HG02938 (cell line): ENCODE measurements around the gene EVI5.
"Not testable (repeated sequence)": the region's sequence is repeated elsewhere in the genome, so short reads cannot be mapped to it uniquely, and the experiment has no call there.

ENCODE experiments used
- ATAC-seq: cut with Tn5 transposase; IDR thresholded peaks from one replicate; pipeline ENCODE4 v1.9.1; 2021; ENCODE audit warnings: mild to moderate bottlenecking, moderate library complexity; ENCODE audit not compliant: unreplicated experiment

The EVI5 gene

DNA sequence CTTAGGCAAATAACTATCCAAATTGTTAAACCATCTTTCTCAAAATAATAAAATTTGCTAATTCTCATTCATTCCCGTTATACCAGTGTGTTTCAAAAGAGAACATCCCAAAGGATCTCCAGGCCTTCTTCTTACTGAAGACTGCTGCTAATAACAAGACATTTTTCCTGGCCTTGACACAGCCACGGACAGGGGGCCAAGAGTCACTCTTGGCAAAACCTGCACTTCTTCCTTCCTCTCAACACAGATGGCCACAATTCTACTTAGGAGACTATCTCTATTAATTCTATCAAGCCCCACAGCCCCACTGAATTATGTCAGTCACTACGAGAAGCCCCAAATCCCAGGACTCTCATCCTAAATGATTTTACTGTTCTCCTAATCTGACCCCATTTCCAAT is 86.0 kb downstream of the EVI5 start:
- no peak for ATAC-seq

GRCh38 chr1:92695104-92695503 is 89.8 kb downstream of the EVI5 start:
- no peak for ATAC-seq

DNA sequence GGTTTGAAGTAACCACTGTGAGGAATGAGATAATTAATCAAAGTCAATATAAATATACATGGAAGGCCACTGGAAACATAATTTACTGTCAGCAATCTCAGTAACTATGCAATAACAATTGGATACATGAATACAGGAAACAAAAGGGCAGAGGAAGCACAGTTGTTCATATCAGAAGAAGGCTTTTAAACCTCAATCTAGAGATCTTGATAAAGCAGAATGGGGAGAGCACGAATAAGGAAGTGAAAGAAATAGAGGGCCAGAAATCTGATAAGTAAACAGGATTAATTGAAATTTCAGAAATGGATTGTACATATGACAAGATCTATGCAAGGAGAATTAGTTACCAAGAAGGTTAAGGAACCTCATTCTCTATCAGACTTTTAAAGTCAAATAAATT is 93.0 kb downstream of the EVI5 start:
- ATAC-seq: no peak

GRCh38 chr1:92690212-92690906 is 94.5 kb downstream of the EVI5 start:
- ATAC-seq: no peak

DNA sequence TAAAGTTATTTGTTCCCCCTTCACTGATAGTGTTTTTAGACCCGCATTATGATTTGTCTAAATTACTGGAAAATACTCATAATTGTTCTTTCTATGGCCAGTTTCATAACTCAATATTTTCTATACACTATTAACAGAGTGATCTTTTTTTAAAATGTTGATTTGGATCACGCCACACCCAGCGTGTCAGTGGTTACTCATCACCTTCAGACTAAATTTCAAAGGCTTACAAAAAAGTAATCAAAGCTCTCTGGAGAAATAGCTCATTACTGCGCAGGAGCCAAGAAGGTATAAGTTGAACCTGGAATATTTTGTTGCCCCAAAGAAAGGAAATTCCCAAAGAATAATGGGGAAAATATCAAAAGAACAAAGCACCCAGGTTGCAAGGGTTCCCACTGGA is 104.9 kb downstream of the EVI5 start:
- no peak for ATAC-seq

DNA sequence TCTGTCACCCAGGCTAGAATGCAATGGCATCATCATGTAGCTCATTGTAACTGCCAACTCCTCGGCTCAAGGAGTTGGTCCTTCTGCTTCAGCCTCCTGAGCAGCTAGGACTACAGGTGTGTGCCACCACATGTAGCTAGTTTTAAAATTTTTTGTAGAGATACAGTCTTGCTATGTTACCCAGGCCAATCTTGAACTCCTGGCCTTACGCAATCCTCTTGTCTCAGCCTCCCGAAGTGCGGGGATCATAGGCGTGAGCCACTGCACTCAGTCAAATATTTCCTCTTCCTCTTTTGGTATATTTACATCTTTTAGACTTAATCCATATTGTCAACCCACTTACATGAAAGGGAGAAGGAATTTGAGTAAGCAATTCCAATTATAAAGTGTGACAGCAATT is 121.1 kb downstream of the EVI5 start:
- ATAC-seq: no peak

- no peak for ATAC-seq
Measured at GRCh38 chr1:92662048-92662447, 122.9 kb downstream of the EVI5 start.

DNA sequence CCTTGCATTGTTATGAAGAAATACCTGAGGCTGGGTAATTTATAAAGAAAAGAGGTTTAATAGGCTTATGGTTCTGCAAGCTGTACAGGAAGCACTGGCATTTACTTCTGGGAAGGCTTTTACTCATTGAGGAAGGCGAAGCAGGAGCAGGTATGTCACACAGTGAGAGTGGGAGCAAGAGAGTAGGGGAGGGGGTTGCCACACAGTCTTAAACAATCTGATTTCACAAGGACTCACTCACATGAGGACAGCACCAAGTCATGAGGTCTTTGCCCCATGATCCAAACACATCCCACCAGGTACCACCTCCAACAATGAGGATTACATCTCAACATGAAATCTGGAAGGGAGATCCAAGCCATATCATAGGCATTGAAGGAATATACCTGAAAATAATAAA is 127.2 kb downstream of the EVI5 start:
- no peak for ATAC-seq

GRCh38 chr1:92655197-92655801 is 129.6 kb downstream of the EVI5 start:
- no peak for ATAC-seq

DNA sequence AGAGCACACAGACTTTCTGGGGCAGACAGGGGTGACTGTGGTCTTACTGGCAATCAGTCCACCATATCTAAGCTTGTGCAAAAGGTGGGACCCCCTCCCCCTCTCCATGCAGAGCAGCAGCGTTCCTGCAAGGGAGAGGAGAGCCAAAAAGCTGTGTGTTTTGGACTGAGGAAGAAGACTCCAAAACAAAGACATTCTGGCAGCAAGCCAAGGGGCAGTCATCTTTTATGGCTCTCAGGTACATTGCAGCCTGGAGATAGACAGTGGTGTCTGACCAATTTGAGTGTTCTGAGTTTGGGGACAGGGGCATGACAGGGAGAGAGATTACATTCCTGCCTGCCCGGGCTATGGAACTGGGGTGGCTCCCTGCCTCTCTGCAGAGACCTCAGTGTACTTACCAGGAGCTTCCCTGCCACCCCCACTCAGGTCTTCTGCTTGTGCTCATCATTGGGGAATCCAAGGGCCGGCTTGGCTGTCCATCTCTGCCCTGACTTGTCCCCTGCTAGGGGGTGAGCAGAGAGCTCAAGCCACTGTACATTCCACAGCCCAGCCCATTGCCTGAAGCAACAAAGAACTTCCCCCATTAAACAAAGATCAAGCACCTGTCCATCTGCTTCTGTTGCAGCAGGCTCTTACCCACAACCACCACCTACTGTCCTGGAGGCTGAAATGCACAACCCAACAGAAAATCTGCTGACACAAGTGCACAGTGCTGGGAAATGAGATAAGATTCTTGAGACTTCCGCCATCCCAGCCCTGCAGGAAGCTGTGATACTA is 131.1 kb downstream of the EVI5 start:
- no peak for ATAC-seq

- not testable (repeated sequence) for ATAC-seq
Measured at GRCh38 chr1:92640686-92641085, 144.2 kb downstream of the EVI5 start.

- no peak for ATAC-seq
Measured at GRCh38 chr1:92638498-92638897, 146.4 kb downstream of the EVI5 start.

DNA sequence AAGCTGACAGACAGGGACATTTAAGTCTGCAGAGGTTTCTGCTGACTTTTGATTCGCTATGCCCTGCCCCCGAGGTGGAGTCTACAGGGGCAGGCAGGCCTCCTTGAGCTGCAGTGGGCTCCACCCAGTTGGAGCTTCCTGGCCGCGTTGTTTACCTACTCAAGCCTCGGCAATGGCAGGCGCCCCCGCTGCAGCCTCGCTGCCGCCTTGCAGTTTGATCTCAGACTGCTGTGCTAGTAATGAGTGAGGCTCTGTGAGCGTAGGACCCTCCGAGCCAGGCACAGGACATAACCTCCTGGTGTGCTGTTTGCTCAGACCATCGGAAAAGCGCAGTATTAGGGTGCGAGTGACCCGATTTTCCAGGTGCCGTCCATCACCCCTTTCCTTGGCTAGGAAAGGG is 149.7 kb downstream of the EVI5 start:
- not testable (repeated sequence) for ATAC-seq

- ATAC-seq: no peak
Measured at GRCh38 chr1:92623187-92623778, 161.6 kb downstream of the EVI5 start.

- no peak for ATAC-seq
Measured at GRCh38 chr1:92619466-92620189, 165.3 kb downstream of the EVI5 start.

- ATAC-seq: no peak
Measured at GRCh38 chr1:92601044-92601443, 183.9 kb downstream of the EVI5 start.

DNA sequence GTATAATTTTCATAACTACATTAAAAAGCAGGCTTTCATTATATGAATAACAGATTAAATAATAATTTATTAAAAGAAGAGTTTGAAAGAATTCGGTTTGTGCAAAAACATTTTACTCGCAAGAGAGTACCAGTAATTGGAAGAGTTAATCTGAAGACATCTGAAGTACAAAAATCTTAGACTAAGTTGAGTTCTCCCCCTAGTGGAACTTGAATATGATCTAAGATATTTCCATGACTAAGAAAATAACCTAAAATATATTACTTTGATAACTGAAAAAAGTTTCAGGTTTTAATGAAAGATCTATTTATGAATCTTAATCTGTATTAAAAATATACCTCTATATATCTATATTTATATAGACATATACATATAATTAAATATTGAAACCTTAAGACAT is 185.7 kb downstream of the EVI5 start:
- peak; percentile 52 for ATAC-seq

GRCh38 chr1:92589361-92589760 is 195.5 kb downstream of the EVI5 start:
- not testable (repeated sequence) for ATAC-seq

DNA sequence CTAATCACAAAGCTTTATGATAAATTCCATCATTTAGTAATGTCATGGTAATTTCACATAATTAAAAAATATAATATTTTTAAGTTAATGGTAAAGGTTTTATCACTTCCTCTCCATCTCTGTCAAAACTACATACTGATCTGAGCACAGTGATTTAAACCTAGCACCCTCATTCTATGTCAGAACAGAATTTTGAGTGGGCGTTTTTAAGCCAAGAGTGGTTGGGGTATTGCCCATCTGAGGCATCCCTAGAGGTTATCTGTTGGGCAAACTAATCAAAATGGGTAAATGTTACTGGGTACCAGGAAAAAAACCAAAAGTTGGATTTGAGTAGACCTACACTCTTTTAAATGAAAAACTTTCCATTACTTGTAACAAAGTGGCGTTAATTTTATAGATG is 197.5 kb downstream of the EVI5 start:
- ATAC-seq: no peak

DNA sequence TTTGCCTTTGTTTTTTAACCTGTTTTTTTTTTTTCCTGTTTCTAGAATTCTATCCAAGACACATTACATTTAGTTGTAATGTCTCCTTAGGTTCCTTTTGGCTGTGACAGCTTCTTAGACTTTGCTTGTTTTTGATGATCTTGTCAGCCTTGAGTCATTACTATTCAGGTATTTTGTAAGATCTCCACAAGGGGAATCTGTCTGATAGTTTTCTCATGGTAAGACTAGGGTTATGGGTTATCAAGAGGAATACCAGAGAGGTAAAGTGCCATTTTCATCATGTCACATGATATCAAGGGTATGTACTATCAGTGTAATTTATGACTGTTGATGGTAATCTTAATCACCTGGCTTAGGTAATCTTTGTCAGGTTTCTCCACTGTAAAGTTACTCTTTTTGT is 199.1 kb downstream of the EVI5 start:
- ATAC-seq: no peak

DNA sequence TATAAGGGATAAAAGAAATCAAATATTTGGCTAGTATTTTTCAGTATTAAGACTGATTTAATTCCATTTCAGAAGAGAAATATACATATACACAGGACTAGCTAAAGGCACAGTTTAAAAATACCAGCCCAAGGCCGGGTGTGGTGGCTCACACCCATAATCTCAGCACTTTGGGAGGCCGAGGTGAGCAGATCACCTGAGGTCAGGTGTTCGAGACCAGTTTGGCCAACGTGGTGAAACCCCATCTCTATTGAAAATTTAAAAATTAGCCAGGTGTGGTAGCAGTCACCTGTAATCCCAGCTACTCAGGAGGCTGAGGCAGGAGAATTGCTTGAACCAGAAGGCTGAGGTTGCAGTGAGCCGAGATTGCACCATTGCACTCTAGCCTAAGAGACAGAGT is 200.1 kb downstream of the EVI5 start:
- not testable (repeated sequence) for ATAC-seq
